ENCODE data around the gene OR4D11. TPM values are rescaled to one million over a fixed set of nuclear protein-coding genes. Genes with fewer than 3 reads are reported as not detected.

The OR4D11 gene
- total RNA-seq: not detected
- polyA plus RNA-seq: not detected
- long read RNA-seq, donor 1: 0 reads
- long read RNA-seq, donor 2: 0 reads
- long read RNA-seq, donor 3: 0 reads
- long read RNA-seq, donor 4: 0 reads
- long read RNA-seq, donor 5: 0 reads

DNA sequence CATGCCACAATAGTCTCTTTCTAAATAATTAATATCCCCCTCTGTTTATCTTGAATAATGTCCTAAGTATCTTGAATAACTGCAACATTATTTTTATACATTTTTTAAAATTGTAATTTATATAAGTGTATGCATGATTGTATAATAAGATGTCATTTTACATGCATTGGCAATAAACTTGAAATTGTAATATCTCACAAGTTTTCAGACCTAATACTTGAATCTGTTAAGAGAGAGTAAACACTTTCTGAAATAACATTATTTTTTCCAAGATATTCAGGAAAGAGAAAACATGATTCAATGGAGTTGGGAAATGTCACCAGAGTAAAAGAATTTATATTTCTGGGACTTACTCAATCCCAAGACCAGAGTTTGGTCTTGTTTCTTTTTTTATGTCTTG, at the start of gene OR4D11:
Gene OR4D11 (plus strand): TSS at position 301 of the 400 bp plus-strand sequence. CDS start 0 bp downstream, at position 301.
- H3K9me3 ChIP-seq (ENCODE audit: control insufficient read depth in 4 of 4, insufficient read depth in 3 of 4, low read length in 3 of 4): peaks cover 0 to 6% (median 0%) of the 10 kb centered on the region in 4 donors
- H3K27me3 ChIP-seq (ENCODE audit: control insufficient read depth in 3 of 3, insufficient read depth in 3 of 3, low read length in 2 of 3): no peaks in the 10 kb centered on the region
- no peak within 1 kb of the TSS for H3K4me3 ChIP-seq
- ATAC-seq (ENCODE audit: insufficient read depth, low FRiP score) (no peak), DNase-seq (no peak)
- no peaks in the 10 kb centered on the region for H3K4me1 ChIP-seq (ENCODE audit: control insufficient read depth in 5 of 5, insufficient read depth in 5 of 5, low read length in 5 of 5)
- no peak within 1 kb of the TSS for H3K27ac ChIP-seq (ENCODE audit: low read depth in 1 of 2, low read length in 1 of 2)
- TF ChIP-seq, protein P1, sequence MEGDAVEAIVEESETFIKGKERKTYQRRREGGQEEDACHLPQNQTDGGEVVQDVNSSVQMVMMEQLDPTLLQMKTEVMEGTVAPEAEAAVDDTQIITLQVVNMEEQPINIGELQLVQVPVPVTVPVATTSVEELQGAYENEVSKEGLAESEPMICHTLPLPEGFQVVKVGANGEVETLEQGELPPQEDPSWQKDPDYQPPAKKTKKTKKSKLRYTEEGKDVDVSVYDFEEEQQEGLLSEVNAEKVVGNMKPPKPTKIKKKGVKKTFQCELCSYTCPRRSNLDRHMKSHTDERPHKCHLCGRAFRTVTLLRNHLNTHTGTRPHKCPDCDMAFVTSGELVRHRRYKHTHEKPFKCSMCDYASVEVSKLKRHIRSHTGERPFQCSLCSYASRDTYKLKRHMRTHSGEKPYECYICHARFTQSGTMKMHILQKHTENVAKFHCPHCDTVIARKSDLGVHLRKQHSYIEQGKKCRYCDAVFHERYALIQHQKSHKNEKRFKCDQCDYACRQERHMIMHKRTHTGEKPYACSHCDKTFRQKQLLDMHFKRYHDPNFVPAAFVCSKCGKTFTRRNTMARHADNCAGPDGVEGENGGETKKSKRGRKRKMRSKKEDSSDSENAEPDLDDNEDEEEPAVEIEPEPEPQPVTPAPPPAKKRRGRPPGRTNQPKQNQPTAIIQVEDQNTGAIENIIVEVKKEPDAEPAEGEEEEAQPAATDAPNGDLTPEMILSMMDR (IDR thresholded peaks at IDR 0.05; ENCODE audit: control extremely low read depth, extremely low read depth): no peak
- H3K36me3 ChIP-seq (ENCODE audit: control insufficient read depth in 4 of 4, insufficient read depth in 4 of 4, low read length in 4 of 4): no peaks in the 10 kb centered on the region
- H3K9ac ChIP-seq (ENCODE audit: insufficient read depth in 1 of 2, low read length in 2 of 2): no peak within 1 kb of the TSS

- no peak within 1 kb of the TSS for H3K4me3 ChIP-seq
- WGBS, 2 donors: 87 to 96% methylated on average over 2 of the region's 2 CpGs
- TF ChIP-seq, protein P1 (IDR thresholded peaks at IDR 0.05; ENCODE audit: control extremely low read depth, extremely low read depth): no peak
- no peak for ATAC-seq (ENCODE audit: insufficient read depth, low FRiP score)
- no peak for DNase-seq
- no peak within 1 kb of the TSS for H3K9ac ChIP-seq (ENCODE audit: insufficient read depth in 1 of 2, low read length in 2 of 2)
- H3K36me3 ChIP-seq (ENCODE audit: control insufficient read depth in 4 of 4, insufficient read depth in 4 of 4, low read length in 4 of 4): no peaks in the 10 kb centered on the region
- H3K27ac ChIP-seq (ENCODE audit: low read depth in 1 of 2, low read length in 1 of 2): no peak within 1 kb of the TSS
- peaks cover 0 to 2% (median 0%) of the 10 kb centered on the region in 4 donors for H3K9me3 ChIP-seq (ENCODE audit: control insufficient read depth in 4 of 4, insufficient read depth in 3 of 4, low read length in 3 of 4)
- no peaks in the 10 kb centered on the region for H3K4me1 ChIP-seq (ENCODE audit: control insufficient read depth in 5 of 5, insufficient read depth in 5 of 5, low read length in 5 of 5)
- H3K27me3 ChIP-seq (ENCODE audit: control insufficient read depth in 3 of 3, insufficient read depth in 3 of 3, low read length in 2 of 3): no peaks in the 10 kb centered on the region
These were observed 46.7 kb upstream of the OR4D11 start, which contains the start of gene OR4D6 for GRCh38 chr11:59456661-59457060. Gene OR4D6 (plus strand): TSS chr11:59456961. CDS start chr11:59456961, 0 bp downstream.

- TF ChIP-seq, protein P1 (IDR thresholded peaks at IDR 0.05; ENCODE audit: control extremely low read depth, extremely low read depth): no peak
- H3K27ac ChIP-seq (ENCODE audit: low read depth in 1 of 2, low read length in 1 of 2): no peak overlapping the region
- no peaks in the 10 kb centered on the region for H3K27me3 ChIP-seq (ENCODE audit: control insufficient read depth in 3 of 3, insufficient read depth in 3 of 3, low read length in 2 of 3)
- WGBS, 2 donors: 76 to 89% methylated on average over 3 of the region's 3 CpGs
- no peaks in the 10 kb centered on the region for H3K36me3 ChIP-seq (ENCODE audit: control insufficient read depth in 4 of 4, insufficient read depth in 4 of 4, low read length in 4 of 4)
- no peaks in the 10 kb centered on the region for H3K4me1 ChIP-seq (ENCODE audit: control insufficient read depth in 5 of 5, insufficient read depth in 5 of 5, low read length in 5 of 5)
- no peak for DNase-seq
- H3K4me3 ChIP-seq: no peak overlapping the region
- ATAC-seq (ENCODE audit: insufficient read depth, low FRiP score): no peak
- H3K9me3 ChIP-seq (ENCODE audit: control insufficient read depth in 4 of 4, insufficient read depth in 3 of 4, low read length in 3 of 4): peaks cover 0 to 2% (median 0%) of the 10 kb centered on the region in 4 donors
- H3K9ac ChIP-seq (ENCODE audit: insufficient read depth in 1 of 2, low read length in 2 of 2): no peak overlapping the region
These were observed 43.5 kb upstream of the OR4D11 start for GRCh38 chr11:59459916-59460315.

GRCh38 chr11:59463190-59463641, 40.2 kb upstream of the OR4D11 start:
- Histone ChIP-seq H3K27ac (ENCODE audit: low read depth in 1 of 2, low read length in 1 of 2) (no peak overlapping the region), H3K9me3 (ENCODE audit: control insufficient read depth in 4 of 4, insufficient read depth in 3 of 4, low read length in 3 of 4) (peaks cover 0 to 2% (median 0%) of the 10 kb centered on the region in 4 donors), H3K9ac (ENCODE audit: insufficient read depth in 1 of 2, low read length in 2 of 2) (no peak overlapping the region), H3K4me3 (no peak overlapping the region), H3K4me1 (ENCODE audit: control insufficient read depth in 5 of 5, insufficient read depth in 5 of 5, low read length in 5 of 5) (no peaks in the 10 kb centered on the region), H3K27me3 (ENCODE audit: control insufficient read depth in 3 of 3, insufficient read depth in 3 of 3, low read length in 2 of 3) (no peaks in the 10 kb centered on the region), H3K36me3 (ENCODE audit: control insufficient read depth in 4 of 4, insufficient read depth in 4 of 4, low read length in 4 of 4) (no peaks in the 10 kb centered on the region)
- ATAC-seq (ENCODE audit: insufficient read depth, low FRiP score) (no peak), DNase-seq (peak in 2 of 3 donors; percentile 24 to 31)
- TF ChIP-seq, protein P1 (IDR thresholded peaks at IDR 0.05; ENCODE audit: control extremely low read depth, extremely low read depth): no peak
- WGBS, 2 donors: 43 to 66% methylated on average over 5 of the region's 5 CpGs

All from lung (tissue), 16 donors.